ENCODE data around the gene AP4S1. TPM values are rescaled to one million over a fixed set of nuclear protein-coding genes. Genes with fewer than 3 reads are reported as not detected.
"Not testable (repeated sequence)": the region's sequence is repeated elsewhere in the genome, so short reads cannot be mapped to it uniquely, and the experiment has no call there.

The AP4S1 gene
- total RNA-seq, 1 experiment from 2014 or later: 3.3 TPM

- intact Hi-C loops (cut with micrococcal nuclease; ENCODE audit: unreplicated experiment) (no loop called here), in situ Hi-C loops (cut with HindIII; ENCODE audit: low pct_unique_long_range_greater_than_20kb, low sequenced_read_pairs) (no loop called here)
- Histone ChIP-seq H3K36me3 (ENCODE audit: control insufficient read depth, insufficient read depth, low read length) (no peaks in the 10 kb centered on the region), H3K9me3 (ENCODE audit: control insufficient read depth, insufficient read depth, low read depth, low read length) (no peaks in the 10 kb centered on the region), H3K27me3 (ENCODE audit: control insufficient read depth, insufficient read depth, low read length) (no peaks in the 10 kb centered on the region), H3K4me1 (ENCODE audit: control insufficient read depth, insufficient read depth, low read length) (no peaks in the 10 kb centered on the region; the same call in 1 of the 2 replicates), H3K27ac (ENCODE audit: low read length) (no peak overlapping the region), H3K4me3 (ENCODE audit: low read depth in 2 of 2, low read length in 2 of 2) (no peak overlapping the region)
- no peak for TF ChIP-seq SIN3A (IDR thresholded peaks at IDR 0.05; ENCODE audit: borderline replicate concordance, insufficient read depth, low read depth, low read length)
- no peak for TF ChIP-seq TCF7L2 (IDR thresholded peaks at IDR 0.05; ENCODE audit: low read depth, low read length)
- no peak for TF ChIP-seq REST (IDR thresholded peaks at IDR 0.05; ENCODE audit: insufficient read depth in 1 of 2, low read depth in 2 of 2, low read length in 1 of 2)
- TF ChIP-seq POLR2AphosphoS5 (IDR thresholded peaks at IDR 0.05; ENCODE audit: low read depth, low read length): no peak
- TF ChIP-seq CTCF (IDR thresholded peaks at IDR 0.05): no peak
- ATAC-seq (no peak), DNase-seq (ENCODE audit: low read depth, low spot score) (no peak)
- ChIA-PET CTCF (interaction anchor here (0.7 kb wide), 1 partner anchor 421 kb away, joined by 5 read pairs; no protein-coding TSS in a partner anchor), POLR2A (no interaction called here)
- BruUV-seq (replicated peaks): no TSS peak
Observed at GRCh38 chr14:31059152-31059924, 33.9 kb downstream of the AP4S1 start.

GRCh38 chr14:31060253-31060875 is 34.9 kb downstream of the AP4S1 start:
- in situ Hi-C loops (cut with HindIII; ENCODE audit: low pct_unique_long_range_greater_than_20kb, low sequenced_read_pairs): no loop called here
- DNase-seq (ENCODE audit: low read depth, low spot score): no peak
- intact Hi-C loops (cut with micrococcal nuclease; ENCODE audit: unreplicated experiment): no loop called here
- no peaks in the 10 kb centered on the region; the same call in 1 of the 2 replicates for H3K4me1 ChIP-seq (ENCODE audit: control insufficient read depth, insufficient read depth, low read length)
- TF ChIP-seq SIN3A (IDR thresholded peaks at IDR 0.05; ENCODE audit: borderline replicate concordance, insufficient read depth, low read depth, low read length) (no peak), CTCF (IDR thresholded peaks at IDR 0.05) (no peak)
- H3K27ac ChIP-seq (ENCODE audit: low read length): no peak overlapping the region
- ATAC-seq: no peak
- no TSS peak for BruUV-seq (replicated peaks)
- ChIA-PET POLR2A (no interaction called here), CTCF (no interaction called here)
- no peaks in the 10 kb centered on the region for H3K9me3 ChIP-seq (ENCODE audit: control insufficient read depth, insufficient read depth, low read depth, low read length)
- H3K4me3 ChIP-seq (ENCODE audit: low read depth in 2 of 2, low read length in 2 of 2): no peak overlapping the region
- no peaks in the 10 kb centered on the region for H3K27me3 ChIP-seq (ENCODE audit: control insufficient read depth, insufficient read depth, low read length)
- no peaks in the 10 kb centered on the region for H3K36me3 ChIP-seq (ENCODE audit: control insufficient read depth, insufficient read depth, low read length)

GRCh38 chr14:31062908-31063307 is 37.5 kb downstream of the AP4S1 start:
- H3K27ac ChIP-seq (ENCODE audit: low read length): not testable (repeated sequence)

More at GRCh38 chr14:31062908-31063307, 37.5 kb downstream of the AP4S1 start:
- H3K4me1 ChIP-seq (ENCODE audit: control insufficient read depth, insufficient read depth, low read length); intact Hi-C loops (cut with micrococcal nuclease; ENCODE audit: unreplicated experiment); CTCF ChIA-PET; DNase-seq (ENCODE audit: low read depth, low spot score); in situ Hi-C loops (cut with HindIII; ENCODE audit: low pct_unique_long_range_greater_than_20kb, low sequenced_read_pairs); POLR2A ChIA-PET; BruUV-seq (replicated peaks); H3K4me3 ChIP-seq (ENCODE audit: low read depth in 2 of 2, low read length in 2 of 2); H3K9me3 ChIP-seq (ENCODE audit: control insufficient read depth, insufficient read depth, low read depth, low read length); H3K36me3 ChIP-seq (ENCODE audit: control insufficient read depth, insufficient read depth, low read length); ATAC-seq; H3K27me3 ChIP-seq (ENCODE audit: control insufficient read depth, insufficient read depth, low read length): not testable (repeated sequence)

Data from Panc1 (cell line).